NCI-H2107 treated with DMSO at 0.1 percent for 48 hours (cell line): ENCODE results near the gene CHAF1A.

Source experiments
- DNase-seq: peaks from one replicate; lab custom pipeline; 2025; ENCODE audit not compliant: unreplicated experiment; lab: John Stamatoyannopoulos, UW

Gene CHAF1A

GRCh38 chr19:4436231-4436630, 33.8 kb downstream of the CHAF1A start:
- no peak for DNase-seq

- no peak for DNase-seq
These were observed 34.7 kb downstream of the CHAF1A start for GRCh38 chr19:4437103-4437502.

GRCh38 chr19:4439243-4439642, 36.8 kb downstream of the CHAF1A start:
- no peak for DNase-seq

- no peak for DNase-seq
These were observed 39.8 kb downstream of the CHAF1A start for GRCh38 chr19:4441994-4442818.

GRCh38 chr19:4442819-4443146, 40.3 kb downstream of the CHAF1A start:
- DNase-seq, result no peak

- DNase-seq, result no peak
These were observed 40.7 kb downstream of the CHAF1A start for GRCh38 chr19:4443188-4443587.

GRCh38 chr19:4443966-4444764, 41.7 kb downstream of the CHAF1A start:
- no peak for DNase-seq

- no peak for DNase-seq
These were observed 42.6 kb downstream of the CHAF1A start for GRCh38 chr19:4444765-4445741.

GRCh38 chr19:4445963-4446703, 43.7 kb downstream of the CHAF1A start:
- no peak for DNase-seq

- no peak for DNase-seq
These were observed 44.3 kb downstream of the CHAF1A start for GRCh38 chr19:4446704-4447200.

- no peak for DNase-seq
These were observed 45.1 kb downstream of the CHAF1A start for GRCh38 chr19:4447327-4448146.

GRCh38 chr19:4448147-4448985, 45.9 kb downstream of the CHAF1A start:
- no peak for DNase-seq

GRCh38 chr19:4449022-4449638, 46.7 kb downstream of the CHAF1A start:
- no peak for DNase-seq

GRCh38 chr19:4449639-4450028, 47.2 kb downstream of the CHAF1A start:
- no peak for DNase-seq

GRCh38 chr19:4452230-4452990, 50.0 kb downstream of the CHAF1A start:
- no peak for DNase-seq

- DNase-seq, result no peak
These were observed 51.1 kb downstream of the CHAF1A start for GRCh38 chr19:4453232-4454179.
